ENCODE measurements around the gene HEATR9.

HEATR9 gene

GRCh38 chr17:35866341-35866950 is 2.2 kb downstream of the HEATR9 start:
- DNase-seq (ENCODE audit: low read depth, low spot score) = no peak

DNA sequence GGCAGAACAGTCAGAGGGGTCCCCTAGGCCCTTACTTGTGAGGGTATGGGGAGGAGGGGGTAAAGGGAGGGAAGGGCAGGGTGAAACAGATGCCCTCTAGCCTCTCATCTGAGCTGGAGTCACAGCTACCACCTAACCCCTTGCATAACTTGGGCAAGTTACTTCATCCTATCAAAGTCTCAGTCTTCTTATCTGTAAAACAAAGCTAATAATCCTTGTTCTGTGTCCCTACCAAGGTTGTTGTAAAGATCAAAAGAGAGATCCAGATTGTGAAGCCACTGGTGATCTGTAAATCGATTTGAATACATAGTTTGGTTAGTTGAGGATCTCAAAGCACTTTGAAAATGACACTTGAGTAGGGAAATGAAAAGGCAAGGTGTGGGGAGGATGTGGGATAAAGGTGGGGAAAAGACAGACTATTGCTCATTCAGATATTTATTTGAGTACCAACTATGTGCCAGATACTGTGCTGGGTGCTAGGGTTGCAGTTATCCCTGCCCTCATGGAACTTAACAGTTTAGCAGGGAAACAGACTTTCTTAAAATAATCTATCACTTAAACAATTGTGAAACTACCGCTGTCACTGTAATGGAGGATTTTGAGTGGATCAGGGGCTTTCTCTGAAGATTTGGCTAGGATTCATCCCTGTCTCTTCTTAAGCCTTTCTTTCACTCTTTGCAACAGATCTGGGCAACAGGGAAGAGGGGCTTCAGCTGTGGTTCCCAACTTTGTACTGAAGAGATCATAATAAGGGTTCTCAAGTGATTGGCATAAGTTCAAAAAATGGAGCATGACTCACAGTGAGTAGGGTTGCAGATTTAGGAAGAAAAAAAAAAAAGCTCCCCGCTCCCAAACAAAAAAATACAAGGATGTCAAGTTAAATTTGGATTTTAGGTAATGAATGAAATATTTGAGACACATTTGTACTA is 3.0 kb downstream of the HEATR9 start:
- peak; percentile 56 for DNase-seq (ENCODE audit: low read depth, low spot score)

DNA sequence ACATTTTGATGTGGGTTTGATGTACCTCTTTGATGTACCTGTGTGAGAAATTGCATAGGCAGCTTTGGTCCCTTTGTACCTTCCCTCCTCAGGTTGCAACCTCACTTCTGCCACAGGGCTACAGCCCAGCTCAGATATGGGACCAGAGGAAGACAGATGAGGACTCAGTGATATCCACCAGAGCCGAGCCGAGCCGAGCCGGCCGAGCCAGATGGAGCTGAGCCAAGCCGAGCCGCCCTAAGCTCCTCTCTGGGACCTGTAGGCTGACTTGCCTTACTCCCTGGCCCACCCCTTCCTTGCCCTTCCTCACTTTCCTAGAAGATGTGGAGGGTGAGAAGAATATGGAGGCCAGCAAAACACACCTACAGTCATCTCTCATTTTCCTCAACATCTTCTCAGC is 3.8 kb downstream of the HEATR9 start:
- DNase-seq (ENCODE audit: low read depth, low spot score) = no peak

- DNase-seq (ENCODE audit: low read depth, low spot score) = no peak
Observed at GRCh38 chr17:35856603-35857002, 12.1 kb downstream of the HEATR9 start.

- DNase-seq (ENCODE audit: low read depth, low spot score) = no peak
Observed at GRCh38 chr17:35855965-35856364, 12.7 kb downstream of the HEATR9 start.

DNA sequence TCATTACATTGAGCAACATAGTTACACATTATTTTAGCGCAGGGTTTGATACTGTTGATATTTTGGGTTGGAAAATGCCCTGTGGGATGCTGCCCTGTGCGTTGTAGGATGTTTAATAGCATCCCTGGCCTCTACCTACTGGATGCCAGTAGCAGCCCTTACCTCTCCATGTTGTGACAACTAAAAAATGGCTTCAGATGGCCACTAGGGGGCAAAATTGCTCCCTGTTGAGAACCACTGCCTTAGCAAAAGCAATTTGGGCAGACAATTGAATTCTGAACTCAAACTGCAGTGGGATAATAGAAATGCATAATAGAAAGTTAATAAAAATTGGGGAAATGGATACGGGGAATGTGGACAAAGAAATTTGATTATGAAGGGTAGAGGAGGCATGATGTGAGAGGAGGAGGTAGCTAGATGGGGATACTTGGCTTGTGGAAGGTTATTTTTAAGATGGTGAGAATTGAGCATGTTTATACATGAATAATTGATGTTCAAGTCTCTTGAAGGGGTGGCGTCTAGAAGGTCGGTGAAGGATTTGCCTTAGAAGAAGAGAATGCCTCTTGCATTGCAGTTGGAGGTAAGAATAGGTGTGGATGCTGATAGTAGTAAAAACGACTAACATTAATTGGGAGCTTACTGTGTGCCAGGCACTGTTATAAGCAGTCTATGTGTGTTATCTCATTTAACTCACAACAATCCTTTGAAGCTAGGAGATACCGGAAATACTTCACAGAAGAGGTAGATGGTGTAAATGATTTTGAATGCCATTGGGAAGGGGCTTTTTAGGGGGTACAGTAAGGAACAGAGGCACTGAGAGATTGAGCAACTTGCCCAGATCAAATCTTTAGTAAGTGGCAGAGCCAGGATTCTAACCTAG is 19.0 kb downstream of the HEATR9 start:
- peak; percentile 81 for DNase-seq (ENCODE audit: low read depth, low spot score)

- no peak for DNase-seq (ENCODE audit: low read depth, low spot score)
Observed at GRCh38 chr17:35847633-35848373, 20.9 kb downstream of the HEATR9 start.

- DNase-seq (ENCODE audit: low read depth, low spot score) = no peak
Observed at GRCh38 chr17:35847006-35847405, 21.7 kb downstream of the HEATR9 start.

GRCh38 chr17:35846055-35846809 is 22.5 kb downstream of the HEATR9 start:
- DNase-seq (ENCODE audit: low read depth, low spot score) = peak; percentile 34

- no peak for DNase-seq (ENCODE audit: low read depth, low spot score)
Observed at GRCh38 chr17:35844547-35844946, 24.1 kb downstream of the HEATR9 start.

DNA sequence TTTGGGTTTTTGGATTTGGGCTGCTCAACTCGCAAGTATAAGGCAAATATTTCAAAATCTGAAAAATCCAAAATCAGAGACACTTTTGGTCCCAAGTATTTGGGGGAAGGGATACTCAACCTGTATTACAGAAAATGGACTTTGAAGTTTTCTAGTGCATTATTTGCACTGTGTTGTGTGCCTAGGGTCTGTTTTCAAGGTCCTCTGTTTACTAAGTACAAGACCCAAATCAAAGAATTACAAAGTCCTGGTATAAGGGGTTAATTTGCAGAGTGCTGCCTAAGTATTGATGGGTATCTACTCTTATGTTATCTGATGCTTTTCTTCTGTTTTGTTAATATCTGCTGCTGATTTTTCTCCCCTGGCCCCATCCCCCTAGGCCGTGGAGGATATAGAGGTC is 25.0 kb downstream of the HEATR9 start:
- no peak for DNase-seq (ENCODE audit: low read depth, low spot score)

GRCh38 chr17:35842239-35842638 is 26.5 kb downstream of the HEATR9 start:
- no peak for DNase-seq (ENCODE audit: low read depth, low spot score)

GRCh38 chr17:35841505-35841904 is 27.2 kb downstream of the HEATR9 start:
- DNase-seq (ENCODE audit: low read depth, low spot score) = no peak

GRCh38 chr17:35841101-35841500 is 27.6 kb downstream of the HEATR9 start:
- DNase-seq (ENCODE audit: low read depth, low spot score) = no peak

- DNase-seq (ENCODE audit: low read depth, low spot score) = no peak
Observed at GRCh38 chr17:35825206-35825605, 43.5 kb downstream of the HEATR9 start.

- DNase-seq (ENCODE audit: low read depth, low spot score) = no peak
Observed at GRCh38 chr17:35821308-35821707, 47.4 kb downstream of the HEATR9 start.

DNA sequence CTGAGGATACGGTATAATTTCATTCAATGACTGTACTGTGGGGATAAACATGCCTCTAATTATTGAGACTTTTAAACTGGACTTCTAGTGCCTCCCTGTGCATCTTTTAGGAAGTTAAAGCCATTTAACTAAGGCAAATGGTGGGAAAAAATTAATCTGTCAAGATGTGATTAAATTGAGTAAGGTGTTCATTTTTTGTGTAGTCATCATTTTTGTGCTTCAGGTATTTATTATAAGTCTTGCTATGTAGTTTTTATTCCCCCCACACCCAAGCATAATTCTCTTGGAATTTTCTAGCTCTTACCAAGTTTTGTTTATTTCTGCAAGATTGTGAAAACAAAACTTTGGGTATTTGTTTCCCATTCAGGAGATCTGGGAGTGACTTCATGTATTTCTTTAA is 49.2 kb downstream of the HEATR9 start:
- no peak for DNase-seq (ENCODE audit: low read depth, low spot score)

GRCh38 chr17:35817196-35817595 is 51.5 kb downstream of the HEATR9 start:
- DNase-seq (ENCODE audit: low read depth, low spot score) = no peak

DNA sequence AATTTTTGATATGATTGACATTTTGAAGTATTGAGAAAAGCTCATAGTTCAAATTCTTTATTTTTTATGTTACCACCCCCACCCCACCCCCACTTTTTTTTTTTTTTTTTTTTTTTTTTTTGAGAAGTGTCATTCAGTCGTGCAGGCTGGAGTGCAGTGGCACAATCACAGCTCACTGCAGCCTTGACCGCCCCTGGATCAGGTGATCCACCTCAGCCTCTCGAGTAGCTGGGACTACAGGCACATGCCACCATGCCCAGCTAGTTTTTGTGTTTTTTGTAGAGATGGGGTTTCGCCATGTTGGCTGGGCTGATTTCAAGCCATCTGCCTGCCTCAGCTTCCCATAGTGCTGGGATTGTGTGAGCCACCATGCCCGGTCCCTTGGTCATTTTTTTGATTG is 52.0 kb downstream of the HEATR9 start:
- DNase-seq (ENCODE audit: low read depth, low spot score) = no peak

GRCh38 chr17:35812456-35812855 is 56.2 kb downstream of the HEATR9 start:
- no peak for DNase-seq (ENCODE audit: low read depth, low spot score)

DNA sequence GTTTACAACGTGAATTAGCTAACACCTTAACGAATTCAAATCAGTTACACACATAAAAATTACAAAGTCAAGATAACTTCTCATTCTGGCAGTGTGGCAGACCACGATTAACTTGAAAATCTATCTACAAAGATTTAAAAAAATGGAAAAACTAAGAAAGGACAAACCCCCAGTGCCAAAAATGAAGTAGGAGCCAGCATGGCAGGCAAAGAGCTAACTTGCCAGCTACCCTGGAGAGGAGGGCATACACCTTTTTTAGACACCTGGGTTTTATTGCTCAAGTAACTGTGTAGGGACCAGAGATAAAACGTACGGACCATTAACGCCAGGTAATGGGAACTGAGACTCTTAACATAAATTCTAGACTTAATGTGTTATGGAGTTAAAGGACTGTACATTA is 56.9 kb downstream of the HEATR9 start:
- DNase-seq (ENCODE audit: low read depth, low spot score) = no peak

Measured in astrocyte of the hippocampus (primary cell).